ENCODE measurements around the gene FBXW2. TPM values are rescaled to one million over a fixed set of nuclear protein-coding genes. Genes with fewer than 3 reads are reported as not detected.
"Not testable (repeated sequence)": the region's sequence is repeated elsewhere in the genome, so short reads cannot be mapped to it uniquely, and the experiment has no call there.

Gene FBXW2
- total and polyA plus RNA-seq, 5 donors: 13.9 to 52.5 (median 46.2) TPM

DNA sequence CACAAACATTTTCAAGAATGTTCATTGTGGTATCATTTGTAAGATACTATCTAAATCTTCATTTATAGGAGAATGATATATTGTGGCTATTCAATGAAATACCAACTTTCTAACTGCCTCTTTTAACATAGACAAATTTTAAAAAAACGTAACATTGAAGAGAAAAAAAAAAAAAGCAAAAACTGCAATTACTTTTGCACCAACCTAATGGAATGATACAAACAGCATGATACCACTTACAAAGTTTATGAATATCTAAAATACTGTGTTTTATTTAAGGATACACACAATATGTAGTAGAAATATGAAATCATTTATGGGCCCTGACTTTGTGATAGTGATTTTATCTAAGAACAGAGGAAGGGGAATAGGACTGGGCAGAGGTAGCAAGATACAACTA lies 25.4 kb upstream of the FBXW2 start:
- no peaks in the 10 kb centered on the region for H3K4me1 ChIP-seq (ENCODE audit: control insufficient read depth, insufficient read depth, low read length)
- intact Hi-C loops (cut with DNase I): no loop called here
- DNase-seq (no peak), ATAC-seq (no peak)
- WGBS: 90% methylated on average over 1 of the region's 1 CpG
- H3K9me3 ChIP-seq (ENCODE audit: control insufficient read depth, low read length): no peaks in the 10 kb centered on the region
- no peak overlapping the region for H3K4me3 ChIP-seq (ENCODE audit: low read length)
- H3K27me3 ChIP-seq (ENCODE audit: control insufficient read depth, insufficient read depth): no peaks in the 10 kb centered on the region
- no peak overlapping the region for H3K27ac ChIP-seq (ENCODE audit: low read length)

DNA sequence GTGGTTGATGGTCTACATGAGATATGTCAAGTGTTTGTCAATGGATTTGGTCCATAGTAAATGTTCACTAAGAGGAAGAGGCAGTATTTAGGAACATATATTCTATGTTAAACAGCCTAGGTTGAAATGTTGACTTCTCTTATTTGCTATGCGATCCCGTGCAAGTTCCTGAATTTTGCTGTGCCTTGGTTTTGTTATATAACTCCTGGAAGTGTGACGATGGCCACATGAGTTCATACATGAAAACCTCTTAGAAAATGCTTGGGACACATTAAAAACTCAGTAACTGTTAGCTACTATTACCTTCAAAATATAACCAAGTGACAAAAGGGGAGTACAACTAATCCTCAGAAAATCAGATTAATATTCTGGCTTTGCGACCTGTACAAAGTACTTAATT lies 21.9 kb upstream of the FBXW2 start:
- H3K4me1 ChIP-seq (ENCODE audit: control insufficient read depth, insufficient read depth, low read length): no peaks in the 10 kb centered on the region
- no peak overlapping the region for H3K4me3 ChIP-seq (ENCODE audit: low read length)
- no peaks in the 10 kb centered on the region for H3K27me3 ChIP-seq (ENCODE audit: control insufficient read depth, insufficient read depth)
- DNase-seq (no peak), ATAC-seq (no peak)
- no peaks in the 10 kb centered on the region for H3K9me3 ChIP-seq (ENCODE audit: control insufficient read depth, low read length)
- intact Hi-C loops (cut with DNase I): no loop called here
- 94% methylated on average over 4 of the region's 4 CpGs for WGBS
- H3K27ac ChIP-seq (ENCODE audit: low read length): no peak overlapping the region

DNA sequence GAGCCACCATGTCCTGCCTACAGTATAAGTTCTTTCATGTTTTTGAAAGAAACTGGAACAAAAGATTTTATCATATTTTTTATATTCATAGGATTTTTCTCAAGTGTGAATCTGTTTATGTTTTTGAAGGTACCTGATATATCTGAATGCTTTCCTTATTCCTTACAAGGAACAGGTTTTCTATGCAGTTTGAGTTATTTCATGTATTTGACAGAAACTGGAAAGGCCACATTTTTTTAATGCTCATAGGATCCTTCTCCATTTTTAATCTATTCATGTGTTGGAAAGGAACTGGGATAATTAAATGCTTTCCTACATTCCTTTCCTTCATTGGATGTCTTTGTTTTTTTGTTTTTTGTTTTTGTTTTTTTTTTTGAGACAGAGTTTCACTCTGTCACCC lies 15.7 kb upstream of the FBXW2 start:
- intact Hi-C loops (cut with DNase I): no loop called here
- H3K9me3 ChIP-seq (ENCODE audit: control insufficient read depth, low read length): peaks cover 2% of the 10 kb centered on the region
- ATAC-seq (no peak), DNase-seq (no peak)
- no peak overlapping the region for H3K27ac ChIP-seq (ENCODE audit: low read length)
- H3K4me1 ChIP-seq (ENCODE audit: control insufficient read depth, insufficient read depth, low read length): no peaks in the 10 kb centered on the region
- H3K4me3 ChIP-seq (ENCODE audit: low read length): no peak overlapping the region
- no peaks in the 10 kb centered on the region for H3K27me3 ChIP-seq (ENCODE audit: control insufficient read depth, insufficient read depth)

DNA sequence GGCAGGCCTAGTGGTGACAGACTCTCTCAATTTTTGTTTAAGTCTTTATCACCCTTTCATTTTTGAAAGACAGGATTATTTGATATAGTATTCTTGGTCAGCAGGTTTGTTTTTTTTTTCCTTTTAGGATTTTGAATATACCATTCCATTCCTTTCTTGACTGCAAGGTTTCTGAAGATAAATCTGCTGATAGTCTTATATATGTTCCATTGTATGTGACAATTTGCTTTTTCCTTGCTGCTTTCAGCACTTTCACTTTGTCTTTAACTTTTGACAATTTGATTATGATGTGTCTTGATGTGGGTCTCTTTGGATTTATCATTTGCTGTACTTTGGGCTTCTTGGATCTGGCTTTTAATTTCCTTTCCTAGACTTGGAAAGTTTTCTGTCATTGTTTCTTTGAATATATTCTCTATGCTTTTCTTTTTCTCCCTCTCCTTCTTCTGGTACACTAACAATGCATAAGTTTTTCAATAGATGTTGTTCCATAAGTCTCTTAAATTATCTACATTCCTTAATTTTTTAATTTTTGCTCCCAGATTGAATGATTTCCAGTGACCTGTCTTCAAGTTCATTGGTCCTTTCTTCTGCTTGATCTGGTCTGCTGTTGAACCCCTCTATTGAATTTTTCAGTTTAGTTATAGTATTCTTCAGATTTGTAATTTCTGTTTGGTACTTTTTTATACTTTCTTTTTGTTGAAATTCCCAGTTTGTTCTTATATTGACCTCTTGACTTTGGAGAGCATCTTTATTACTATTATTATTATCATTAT lies 14.6 kb upstream of the FBXW2 start:
- Histone ChIP-seq H3K27ac (ENCODE audit: low read length) (no peak overlapping the region), H3K4me1 (ENCODE audit: control insufficient read depth, insufficient read depth, low read length) (no peaks in the 10 kb centered on the region), H3K27me3 (ENCODE audit: control insufficient read depth, insufficient read depth) (no peaks in the 10 kb centered on the region), H3K4me3 (ENCODE audit: low read length) (no peak overlapping the region), H3K9me3 (ENCODE audit: control insufficient read depth, low read length) (peaks cover 2% of the 10 kb centered on the region)
- ATAC-seq (no peak), DNase-seq (no peak)
- intact Hi-C loops (cut with DNase I): no loop called here

DNA sequence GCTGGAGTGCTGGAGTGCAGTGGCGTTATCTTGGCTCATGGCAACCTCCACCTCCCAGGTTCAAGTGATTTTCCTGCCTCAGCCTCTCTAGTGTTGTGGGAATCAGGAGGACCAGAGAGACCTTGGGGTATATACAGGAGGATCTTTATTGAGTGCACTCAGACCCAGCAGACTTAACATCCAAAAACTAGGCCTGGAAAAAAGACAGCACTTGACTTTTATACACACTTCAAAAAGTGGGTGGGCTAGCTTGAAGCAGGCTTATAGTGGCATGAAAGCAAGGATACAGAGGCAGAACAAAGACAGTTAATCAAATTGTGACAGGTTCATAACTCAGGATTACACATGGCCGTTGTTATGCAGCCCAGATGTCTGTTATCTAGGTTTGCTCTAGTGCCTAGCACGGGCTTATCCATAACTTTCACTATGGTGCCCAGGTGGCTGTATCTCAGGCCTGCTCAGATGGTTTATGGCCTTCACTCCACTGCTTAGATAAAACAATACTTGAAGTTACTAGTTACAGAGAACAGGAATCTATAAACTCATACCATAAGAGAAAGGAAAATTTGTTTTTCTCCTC lies 11.7 kb upstream of the FBXW2 start:
- H3K4me3 ChIP-seq (ENCODE audit: low read length); H3K9me3 ChIP-seq (ENCODE audit: control insufficient read depth, low read length); H3K27me3 ChIP-seq (ENCODE audit: control insufficient read depth, insufficient read depth); ATAC-seq; H3K27ac ChIP-seq (ENCODE audit: low read length); intact Hi-C loops (cut with DNase I); H3K4me1 ChIP-seq (ENCODE audit: control insufficient read depth, insufficient read depth, low read length); DNase-seq: not testable (repeated sequence)
- WGBS: 80% methylated on average over 3 of the region's 3 CpGs

DNA sequence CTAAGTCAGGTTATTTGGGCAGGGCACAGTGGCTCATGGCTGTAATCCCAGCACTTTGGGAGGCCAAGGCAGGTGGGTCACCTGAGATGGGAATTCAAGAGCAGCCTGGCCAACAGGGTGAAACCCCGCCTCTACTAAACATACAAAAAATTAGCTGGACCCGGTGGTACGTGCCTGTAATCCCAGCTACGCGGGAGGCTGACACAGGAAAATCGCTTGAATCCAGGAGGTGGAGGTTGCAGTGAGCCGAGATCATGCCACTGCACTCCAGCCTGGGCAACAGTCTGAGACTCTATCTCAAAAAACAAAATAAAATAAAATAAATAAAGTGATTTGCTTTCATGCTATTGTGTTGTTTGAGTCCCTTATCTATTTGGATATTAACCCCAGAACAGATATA lies 8.2 kb upstream of the FBXW2 start:
- WGBS: 91% methylated on average over 7 of the region's 7 CpGs

DNA sequence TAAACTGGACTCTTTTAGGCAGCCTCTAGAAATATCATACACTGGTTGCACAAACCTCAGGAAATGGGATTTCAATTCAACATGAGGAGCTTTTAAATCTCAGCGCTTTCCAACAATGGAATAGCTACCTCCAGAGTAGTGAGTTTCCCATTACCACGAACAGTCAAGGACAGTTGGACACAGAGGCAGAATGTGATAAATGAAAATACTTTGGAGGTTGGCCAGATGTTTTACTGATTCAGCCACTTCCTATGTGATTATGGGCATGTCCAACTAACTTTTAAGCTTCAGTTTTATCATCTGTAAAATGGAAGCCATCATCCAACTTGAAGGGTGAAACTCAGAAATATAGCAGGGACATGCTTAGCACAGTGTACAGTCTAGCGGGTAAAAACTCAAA lies 2.1 kb downstream of the FBXW2 start:
- 62% methylated on average over 3 of the region's 3 CpGs for WGBS
- no peak overlapping the region for H3K4me3 ChIP-seq (ENCODE audit: low read length)

More for the DNA sequence above, 8.2 kb upstream of the FBXW2 start:
- H3K4me3 ChIP-seq (ENCODE audit: low read length): no peak overlapping the region
- DNase-seq: no peak
- H3K4me1 ChIP-seq (ENCODE audit: control insufficient read depth, insufficient read depth, low read length): no peaks in the 10 kb centered on the region
- intact Hi-C loops (cut with DNase I): no loop called here
- no peak for ATAC-seq
- H3K27me3 ChIP-seq (ENCODE audit: control insufficient read depth, insufficient read depth): no peaks in the 10 kb centered on the region
- no peaks in the 10 kb centered on the region for H3K9me3 ChIP-seq (ENCODE audit: control insufficient read depth, low read length)
- H3K27ac ChIP-seq (ENCODE audit: low read length): no peak overlapping the region

DNA sequence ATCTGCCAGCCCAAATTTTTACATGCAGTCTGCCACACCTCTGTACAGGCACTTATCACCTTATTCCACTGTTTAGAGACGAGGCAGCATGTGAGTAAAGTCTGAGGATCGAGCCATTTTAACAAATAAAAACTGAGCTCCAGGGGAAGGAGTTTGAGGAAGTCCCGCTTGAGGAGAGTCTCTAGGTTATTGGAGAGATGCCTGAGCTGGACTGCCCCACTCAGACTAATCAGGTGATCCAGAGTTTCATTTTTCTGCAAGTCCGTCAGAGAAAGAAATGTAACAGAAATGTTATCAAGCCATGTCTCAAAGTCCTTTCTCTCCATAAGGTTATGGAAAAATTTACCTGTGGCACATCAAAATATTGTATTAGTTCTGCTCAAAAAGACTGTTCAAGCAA lies 5.3 kb downstream of the FBXW2 start:
- Histone ChIP-seq H3K27me3 (ENCODE audit: control insufficient read depth, insufficient read depth) (no peaks in the 10 kb centered on the region), H3K9me3 (ENCODE audit: control insufficient read depth, low read length) (no peaks in the 10 kb centered on the region)
- WGBS: 65% methylated on average over 4 of the region's 4 CpGs

More for the DNA sequence above, 2.1 kb downstream of the FBXW2 start:
- DNase-seq (no peak), ATAC-seq (no peak)
- H3K4me1 ChIP-seq (ENCODE audit: control insufficient read depth, insufficient read depth, low read length): peaks cover 4% of the 10 kb centered on the region
- intact Hi-C loops (cut with DNase I): loop anchor here in 1 of 4 donors (10.0 kb wide), 1 partner anchor 144 kb away; no protein-coding TSS in a partner anchor
- H3K9me3 ChIP-seq (ENCODE audit: control insufficient read depth, low read length): no peaks in the 10 kb centered on the region
- no peak overlapping the region for H3K27ac ChIP-seq (ENCODE audit: low read length)
- no peaks in the 10 kb centered on the region for H3K27me3 ChIP-seq (ENCODE audit: control insufficient read depth, insufficient read depth)

DNA sequence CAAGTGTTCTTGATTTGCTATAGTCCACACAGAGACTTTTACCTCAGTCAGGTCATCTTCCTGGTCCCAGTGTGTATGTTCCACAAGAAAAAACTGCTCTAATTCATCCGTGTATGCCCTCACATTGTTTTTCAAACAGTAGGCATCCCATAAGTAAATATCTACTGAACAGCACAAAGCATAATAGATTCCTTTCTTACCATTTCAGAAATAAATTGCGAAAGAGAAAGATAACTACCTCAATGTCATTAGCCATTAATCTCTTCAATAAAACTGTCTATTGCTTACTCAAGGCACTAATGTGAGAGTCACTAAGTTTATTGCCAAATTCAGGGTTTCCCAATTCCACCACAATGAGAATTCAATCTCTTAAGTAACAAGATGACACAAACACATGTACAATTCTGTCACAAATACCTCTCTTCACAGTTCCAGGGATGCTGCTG lies 9.6 kb downstream of the FBXW2 start:
- no peak for ATAC-seq
- no peak overlapping the region for H3K4me3 ChIP-seq (ENCODE audit: low read length)
- no peaks in the 10 kb centered on the region for H3K9me3 ChIP-seq (ENCODE audit: control insufficient read depth, low read length)
- no peak for DNase-seq
- WGBS: 76% methylated on average over 2 of the region's 2 CpGs
- peaks cover 2% of the 10 kb centered on the region for H3K4me1 ChIP-seq (ENCODE audit: control insufficient read depth, insufficient read depth, low read length)
- intact Hi-C loops (cut with DNase I): no loop called here
- no peaks in the 10 kb centered on the region for H3K27me3 ChIP-seq (ENCODE audit: control insufficient read depth, insufficient read depth)
- H3K27ac ChIP-seq (ENCODE audit: low read length): no peak overlapping the region

More for the DNA sequence above, 5.3 kb downstream of the FBXW2 start:
- DNase-seq: no peak
- ATAC-seq: no peak
- H3K27ac ChIP-seq (ENCODE audit: low read length): no peak overlapping the region
- intact Hi-C loops (cut with DNase I): no loop called here
- H3K4me3 ChIP-seq (ENCODE audit: low read length): no peak overlapping the region
- H3K4me1 ChIP-seq (ENCODE audit: control insufficient read depth, insufficient read depth, low read length): peaks cover 2% of the 10 kb centered on the region

DNA sequence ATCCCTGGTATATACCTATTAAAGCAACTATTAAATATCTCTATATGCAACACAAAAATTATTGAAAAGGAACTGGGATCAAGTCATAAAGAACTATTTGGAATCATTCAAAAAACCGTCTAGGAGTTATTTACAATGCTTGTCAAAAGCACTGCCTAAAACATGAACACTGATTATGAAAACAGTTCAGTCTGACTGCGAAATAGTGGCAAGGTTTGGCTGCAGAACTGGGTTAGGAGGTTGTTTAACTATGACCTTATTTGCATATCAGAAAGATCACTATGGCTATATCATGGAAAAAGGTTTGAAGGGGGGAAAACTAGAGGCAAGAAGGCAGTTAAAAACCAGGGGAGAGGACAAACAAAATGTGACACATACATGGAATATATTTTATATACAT lies 12.0 kb downstream of the FBXW2 start:
- H3K27me3 ChIP-seq (ENCODE audit: control insufficient read depth, insufficient read depth): no peaks in the 10 kb centered on the region
- H3K27ac ChIP-seq (ENCODE audit: low read length): no peak overlapping the region
- DNase-seq (no peak), ATAC-seq (no peak)
- no peak overlapping the region for H3K4me3 ChIP-seq (ENCODE audit: low read length)
- WGBS: 89% methylated on average over 2 of the region's 2 CpGs
- no peaks in the 10 kb centered on the region for H3K4me1 ChIP-seq (ENCODE audit: control insufficient read depth, insufficient read depth, low read length)
- no peaks in the 10 kb centered on the region for H3K9me3 ChIP-seq (ENCODE audit: control insufficient read depth, low read length)
- intact Hi-C loops (cut with DNase I): no loop called here

DNA sequence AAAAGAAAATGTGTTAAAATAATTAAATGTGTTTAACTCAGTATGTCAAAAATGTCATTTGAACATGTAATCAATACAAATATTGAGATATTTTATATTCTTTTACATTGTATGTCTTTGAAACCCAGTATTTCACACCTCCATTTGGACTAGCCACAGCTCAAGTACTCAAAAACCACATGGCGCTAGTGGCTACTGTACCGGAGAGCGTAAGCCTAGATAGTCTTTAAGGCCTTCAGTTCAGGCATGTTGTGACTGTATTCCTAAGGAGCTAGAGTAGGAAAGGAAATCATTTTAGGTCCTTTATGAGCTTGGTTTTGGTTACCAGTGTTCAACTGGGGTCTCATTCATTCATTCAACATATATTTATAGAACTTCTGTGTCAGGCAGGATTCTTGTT lies 12.8 kb downstream of the FBXW2 start:
- Histone ChIP-seq H3K27me3 (ENCODE audit: control insufficient read depth, insufficient read depth) (no peaks in the 10 kb centered on the region), H3K4me3 (ENCODE audit: low read length) (no peak overlapping the region), H3K4me1 (ENCODE audit: control insufficient read depth, insufficient read depth, low read length) (no peaks in the 10 kb centered on the region), H3K9me3 (ENCODE audit: control insufficient read depth, low read length) (no peaks in the 10 kb centered on the region), H3K27ac (ENCODE audit: low read length) (no peak overlapping the region)
- DNase-seq (no peak), ATAC-seq (no peak)
- intact Hi-C loops (cut with DNase I): no loop called here
- over 99% methylated on average over 3 of the region's 3 CpGs for WGBS

All from right cardiac atrium (tissue), 5 donors.